ENCODE data around the gene HDAC9. TPM values are rescaled to one million over a fixed set of nuclear protein-coding genes. Genes with fewer than 3 reads are reported as not detected.
"Not testable (repeated sequence)": the region's sequence is repeated elsewhere in the genome, so short reads cannot be mapped to it uniquely, and the experiment has no call there.

HDAC9 gene
- total RNA-seq, 1 experiment from 2014 or later = 14.7 TPM

GRCh38 chr7:18724318-18724717 lies 228.8 kb downstream of the HDAC9 start:
- H3K27me3 ChIP-seq (ENCODE audit: insufficient read depth, low read depth) = no peaks in the 10 kb centered on the region
- TF ChIP-seq CTCF (conservative IDR thresholded peaks at IDR 0.05) = no peak
- TF ChIP-seq EZH2 (IDR thresholded peaks at IDR 0.05; ENCODE audit: low read depth) = no peak
- CTCF ChIA-PET = no interaction called here
- no peak overlapping the region for H3K4me3 ChIP-seq
- no peak overlapping the region for H3K4me2 ChIP-seq
- H3F3A ChIP-seq (ENCODE audit: insufficient read depth, low read depth) = no peaks in the 10 kb centered on the region
- no peaks in the 10 kb centered on the region for H4K20me1 ChIP-seq (ENCODE audit: insufficient read depth)
- POLR2A ChIA-PET (ENCODE audit: unreplicated experiment) = no interaction called here
- no peaks in the 10 kb centered on the region for H3K4me1 ChIP-seq (replicated peaks; ENCODE audit: insufficient read depth)
- H2AFZ ChIP-seq = no peak overlapping the region
- no peaks in the 10 kb centered on the region for H3K9me2 ChIP-seq (ENCODE audit: insufficient read depth)
- H3K9me3 ChIP-seq (ENCODE audit: insufficient read depth, low read depth) = no peaks in the 10 kb centered on the region
- BruUV-seq (replicated peaks) = no TSS peak
- H3K27ac ChIP-seq = no peak overlapping the region
- no peaks in the 10 kb centered on the region for H3K36me3 ChIP-seq (ENCODE audit: low read depth)
- intact Hi-C loops (cut with micrococcal nuclease; ENCODE audit: unreplicated experiment) = no loop called here
- DNase-seq = no peak
- H3K79me2 ChIP-seq (ENCODE audit: low read depth) = no peaks in the 10 kb centered on the region

GRCh38 chr7:18727115-18727870 lies 231.7 kb downstream of the HDAC9 start:
- POLR2A ChIA-PET (ENCODE audit: unreplicated experiment) = no interaction called here
- Histone ChIP-seq H3K27me3 (ENCODE audit: insufficient read depth, low read depth) (no peaks in the 10 kb centered on the region), H3F3A (ENCODE audit: insufficient read depth, low read depth) (no peaks in the 10 kb centered on the region), H3K27ac (no peak overlapping the region), H3K9me2 (ENCODE audit: insufficient read depth) (no peaks in the 10 kb centered on the region), H3K9me3 (ENCODE audit: insufficient read depth, low read depth) (no peaks in the 10 kb centered on the region), H3K4me3 (no peak overlapping the region), H2AFZ (no peak overlapping the region; the same call in none of the 2 replicates), H3K4me1 (replicated peaks; ENCODE audit: insufficient read depth) (no peaks in the 10 kb centered on the region), H4K20me1 (ENCODE audit: insufficient read depth) (no peaks in the 10 kb centered on the region), H3K36me3 (ENCODE audit: low read depth) (no peaks in the 10 kb centered on the region), H3K79me2 (ENCODE audit: low read depth) (no peaks in the 10 kb centered on the region), H3K4me2 (no peak overlapping the region)
- TF ChIP-seq CTCF (conservative IDR thresholded peaks at IDR 0.05) = no peak
- TF ChIP-seq EZH2 (IDR thresholded peaks at IDR 0.05; ENCODE audit: low read depth) = no peak
- CTCF ChIA-PET = no interaction called here
- intact Hi-C loops (cut with micrococcal nuclease; ENCODE audit: unreplicated experiment) = no loop called here
- no TSS peak for BruUV-seq (replicated peaks)
- no peak for DNase-seq

- DNase-seq; H3K4me3 ChIP-seq; intact Hi-C loops (cut with micrococcal nuclease; ENCODE audit: unreplicated experiment): not testable (repeated sequence)
These were observed 240.5 kb downstream of the HDAC9 start for GRCh38 chr7:18736012-18736411.

GRCh38 chr7:18740579-18740988 lies 245.0 kb downstream of the HDAC9 start:
- Histone ChIP-seq H3K27ac (no peak overlapping the region), H3F3A (ENCODE audit: insufficient read depth, low read depth) (no peaks in the 10 kb centered on the region), H3K4me1 (replicated peaks; ENCODE audit: insufficient read depth) (no peaks in the 10 kb centered on the region), H3K4me2 (no peak overlapping the region), H2AFZ (0 out of 2 replicates have a peak overlapping the region, but pooled peaks have one; percentile 7), H3K9me2 (ENCODE audit: insufficient read depth) (no peaks in the 10 kb centered on the region), H3K36me3 (ENCODE audit: low read depth) (no peaks in the 10 kb centered on the region), H3K4me3 (no peak overlapping the region), H4K20me1 (ENCODE audit: insufficient read depth) (no peaks in the 10 kb centered on the region), H3K9me3 (ENCODE audit: insufficient read depth, low read depth) (peaks cover 4% of the 10 kb centered on the region; the same call in 1 of the 2 replicates), H3K79me2 (ENCODE audit: low read depth) (no peaks in the 10 kb centered on the region), H3K27me3 (ENCODE audit: insufficient read depth, low read depth) (no peaks in the 10 kb centered on the region)
- TF ChIP-seq CTCF (conservative IDR thresholded peaks at IDR 0.05) = no peak
- TF ChIP-seq EZH2 (IDR thresholded peaks at IDR 0.05; ENCODE audit: low read depth) = no peak
- intact Hi-C loops (cut with micrococcal nuclease; ENCODE audit: unreplicated experiment) = no loop called here
- ChIA-PET CTCF (no interaction called here), POLR2A (ENCODE audit: unreplicated experiment) (no interaction called here)
- no TSS peak for BruUV-seq (replicated peaks)
- no peak for DNase-seq

More at GRCh38 chr7:18736012-18736411, 240.5 kb downstream of the HDAC9 start:
- H4K20me1 ChIP-seq (ENCODE audit: insufficient read depth); H3K36me3 ChIP-seq (ENCODE audit: low read depth); H3K9me2 ChIP-seq (ENCODE audit: insufficient read depth); BruUV-seq (replicated peaks); H3K4me2 ChIP-seq; H2AFZ ChIP-seq; H3K27ac ChIP-seq; H3K79me2 ChIP-seq (ENCODE audit: low read depth); H3K9me3 ChIP-seq (ENCODE audit: insufficient read depth, low read depth); CTCF ChIA-PET; POLR2A ChIA-PET (ENCODE audit: unreplicated experiment); H3K27me3 ChIP-seq (ENCODE audit: insufficient read depth, low read depth); H3F3A ChIP-seq (ENCODE audit: insufficient read depth, low read depth); H3K4me1 ChIP-seq (replicated peaks; ENCODE audit: insufficient read depth): not testable (repeated sequence)

All from PC-9 (cell line).